SK-N-SH (cell line): ENCODE data around the gene ULK1. TPM values are rescaled to one million over a fixed set of nuclear protein-coding genes. Genes with fewer than 3 reads are reported as not detected.

ENCODE experiments used
- CTCF ChIA-PET: fragments of 300-600, 350-600 bp; formaldehyde crosslinking; extraction: SDS; loops from one replicate; lab custom pipeline; 2021; lab: Yijun Ruan, JAX
- POLR2A ChIA-PET: fragments of 350-600 bp; sonication (Branson Sonifier 250); formaldehyde crosslinking; extraction: SDS; loops from one replicate; lab custom pipeline; 2020; ENCODE audit warnings: antibody characterized with exemption, inconsistent platforms; lab: Yijun Ruan, JAX
- DNase-seq: peaks from one replicate; pipeline ENCODE4 v3.0.0; 2012
- H2AFZ ChIP-seq: fragments of 200-600 bp; sonication (generic); 2 replicates; pipeline ENCODE4 v1.8.1; 2016; ENCODE audit warnings: antibody characterized with exemption, mild to moderate bottlenecking, low read depth
- H3F3A ChIP-seq: fragments of 200-600 bp; sonication (generic); replicated peaks from 2 replicates; pipeline ENCODE3; 2016; ENCODE audit warnings: antibody characterized with exemption, mild to moderate bottlenecking; ENCODE audit not compliant: insufficient read depth
- H3K27ac ChIP-seq, 2 experiments: fragments of 200-500 bp in 1 of 2; fragments of 200-600 bp in 1 of 2; sonication (Bioruptor generic) in 1 of 2; sonication (generic), shearing (Covaris generic) in 1 of 2; 2 replicates each; pipeline versions ENCODE4 v1.5.1 to v1.6.1; 2014 to 2016; ENCODE audit warnings: low read depth in 2 of 2, inconsistent platforms in 1 of 2, low read length in 1 of 2, mild to moderate bottlenecking in 1 of 2, mixed read lengths in 1 of 2
- H3K27me3 ChIP-seq: fragments of 200-600 bp; sonication (generic), shearing (Covaris generic); 2 replicates; pipeline ENCODE4 v1.6.1; 2016; ENCODE audit warnings: mixed run types; ENCODE audit not compliant: insufficient read depth
- H3K36me3 ChIP-seq, 2 experiments: fragments of 200-500 bp in 1 of 2; fragments of 200-600 bp in 1 of 2; sonication (Bioruptor generic) in 1 of 2; sonication (generic) in 1 of 2; replicated peaks in 1 of 2; 2 replicates each; pipeline versions ENCODE3 to v1.5.1; 2014 to 2016; ENCODE audit warnings: low read length in 1 of 2, mild to moderate bottlenecking in 1 of 2; ENCODE audit not compliant: insufficient read depth in 2 of 2, control insufficient read depth in 1 of 2
- H3K4me1 ChIP-seq, 2 experiments: fragments of 200-500 bp in 1 of 2; fragments of 200-600 bp in 1 of 2; sonication (Bioruptor generic) in 1 of 2; sonication (generic), shearing (Covaris generic) in 1 of 2; 2 replicates each; pipeline versions ENCODE4 v1.5.1 to v1.6.1; 2014 to 2016; ENCODE audit warnings: low read depth in 1 of 2, low read length in 1 of 2, mixed run types in 1 of 2; ENCODE audit not compliant: insufficient read depth in 2 of 2, control insufficient read depth in 1 of 2
- H3K4me2 ChIP-seq: fragments of 200-600 bp; sonication (generic), shearing (Covaris generic); 2 replicates; pipeline ENCODE4 v1.6.1; 2017; ENCODE audit warnings: mixed run types
- H3K4me3 ChIP-seq, 2 experiments: fragments of 200-500 bp in 1 of 2; fragments of 200-600 bp in 1 of 2; sonication (Bioruptor generic) in 1 of 2; sonication (generic), shearing (Covaris generic) in 1 of 2; 2 replicates each; pipeline versions ENCODE4 v1.5.1 to v1.8.1; 2014 to 2016; ENCODE audit warnings: low read depth in 2 of 2, inconsistent platforms in 1 of 2, low read length in 1 of 2, mild to moderate bottlenecking in 1 of 2, mixed read lengths in 1 of 2, moderate library complexity in 1 of 2
- H3K79me2 ChIP-seq: fragments of 200-600 bp; sonication (generic); 2 replicates; pipeline ENCODE4 v1.8.1; 2017; ENCODE audit warnings: mild to moderate bottlenecking; ENCODE audit not compliant: insufficient read depth
- H3K9ac ChIP-seq: fragments of 200-600 bp; sonication (generic); 2 replicates; pipeline ENCODE4 v1.6.1; 2017; ENCODE audit warnings: mixed run types
- H3K9me2 ChIP-seq: fragments of 200-600 bp; sonication (generic); 2 replicates; pipeline ENCODE4 v1.6.1; 2017; ENCODE audit warnings: mixed run types
- H3K9me3 ChIP-seq: fragments of 200-600 bp; sonication (generic); 2 replicates; pipeline ENCODE4 v1.6.1; 2017; ENCODE audit warnings: mixed run types, mild to moderate bottlenecking, moderate library complexity
- H4K20me1 ChIP-seq: fragments of 200-600 bp; sonication (generic); 2 replicates; pipeline ENCODE4 v1.6.1; 2017; ENCODE audit warnings: mild to moderate bottlenecking, mixed run types; ENCODE audit not compliant: insufficient read depth
- CHD2 ChIP-seq: fragments of 150-350 bp; IDR thresholded peaks from 2 replicates; pipeline ENCODE4 v1.6.1; 2018; ENCODE audit warnings: low read length; ENCODE audit not compliant: partially characterized antibody
- CTCF ChIP-seq: fragments of 200-600 bp; sonication (generic); IDR thresholded peaks from 2 replicates; pipeline ENCODE4 v1.6.1; 2017; ENCODE audit warnings: antibody characterized with exemption, mild to moderate bottlenecking, moderate library complexity
- ELF1 ChIP-seq: IDR thresholded peaks from 2 replicates; pipeline ENCODE4 v1.4.0; 2012
- EP300 ChIP-seq, 2 experiments: IDR thresholded peaks; 2 replicates each; pipeline versions ENCODE4 v1.4.0 to v1.6.1; 2012; ENCODE audit warnings: borderline replicate concordance in 1 of 2, low read depth in 1 of 2, low read length in 1 of 2
- FOXJ3 ChIP-seq: sonication (generic); formaldehyde crosslinking; IDR thresholded peaks from 2 replicates; pipeline ENCODE4 v1.5.1; 2020; ENCODE audit warnings: mild to moderate bottlenecking, missing genetic modification reagents
- JUND ChIP-seq: IDR thresholded peaks from 2 replicates; pipeline ENCODE4 v1.4.0; 2012
- MAX ChIP-seq: IDR thresholded peaks from 2 replicates; pipeline ENCODE4 v1.4.0; 2012; ENCODE audit warnings: low read depth
- MXI1 ChIP-seq: IDR thresholded peaks from 2 replicates; pipeline ENCODE4 v1.6.1; 2012; ENCODE audit warnings: mild to moderate bottlenecking, low read depth, low read length, improper control_type of control experiment
- NFIC ChIP-seq: IDR thresholded peaks from 2 replicates; pipeline ENCODE4 v1.4.0; 2012; ENCODE audit warnings: borderline replicate concordance
- NRF1 ChIP-seq: IDR thresholded peaks from 2 replicates; pipeline ENCODE4 v1.6.1; 2012; ENCODE audit warnings: low read depth, mild to moderate bottlenecking, low read length
- PBX3 ChIP-seq: IDR thresholded peaks from 2 replicates; pipeline ENCODE4; 2012
- RCOR1 ChIP-seq: fragments of 150-350 bp; IDR thresholded peaks from 2 replicates; pipeline ENCODE4 v1.6.1; 2017; ENCODE audit warnings: antibody characterized with exemption, low read length
- REST ChIP-seq: IDR thresholded peaks from 2 replicates; pipeline ENCODE4 v1.6.1; 2012; ENCODE audit warnings: mild to moderate bottlenecking, low read depth, low read length, moderate library complexity
- RFX5 ChIP-seq: IDR thresholded peaks from 2 replicates; pipeline ENCODE4 v1.6.1; 2012; ENCODE audit warnings: mild to moderate bottlenecking, improper control_type of control experiment, low read length
- TCF12 ChIP-seq: IDR thresholded peaks from 2 replicates; pipeline ENCODE4 v1.4.0; 2012
- TEAD4 ChIP-seq: IDR thresholded peaks from 2 replicates; pipeline ENCODE4 v1.4.0; 2012; ENCODE audit warnings: mild to moderate bottlenecking, borderline replicate concordance; ENCODE audit not compliant: insufficient read depth
- USF1 ChIP-seq: IDR thresholded peaks from 2 replicates; pipeline ENCODE4 v1.4.0; 2012; ENCODE audit warnings: low read depth, borderline replicate concordance
- YY1 ChIP-seq: IDR thresholded peaks from 2 replicates; pipeline ENCODE4 v1.4.0; 2012; ENCODE audit warnings: low read depth, mild to moderate bottlenecking
- WGBS: methylation state at CpG from one replicate; pipeline ENCODE4 v1.1.6; 2017; ENCODE audit warnings: low lambda C conversion rate; 5-methylcytosine and 5-hydroxymethylcytosine counted together
- polyA plus RNA-seq, 3 experiments: library from polyadenylated mRNA; depleted of rRNA; stranded (reverse); fragments of >200 nt; gene quantifications; 2 replicates each; pipeline ENCODE4 v1.2.3, GENCODE V29; 2012

ULK1 gene
- polyA plus RNA-seq, 1 of the 3 experiments (the other 2 are of a cell fraction) = 10.7 TPM

- DNase-seq = no peak
- Histone ChIP-seq H3F3A (no peaks in the 10 kb centered on the region), H3K4me2 (no peak overlapping the region), H3K36me3 (no peaks in the 10 kb centered on the region), H2AFZ (no peak overlapping the region), H3K79me2 (no peaks in the 10 kb centered on the region), H3K4me1 (no peaks in the 10 kb centered on the region), H3K9me3 (no peaks in the 10 kb centered on the region), H3K9ac (no peak overlapping the region), H3K27me3 (no peaks in the 10 kb centered on the region), H3K27ac (no peak overlapping the region), H3K9me2 (no peaks in the 10 kb centered on the region), H3K4me3 (no peak overlapping the region), H4K20me1 (no peaks in the 10 kb centered on the region)
- 75% methylated on average over 5 of the region's 29 CpGs for WGBS
- TF ChIP-seq USF1 (no peak), TCF12 (no peak), CHD2 (no peak), RFX5 (no peak), YY1 (no peak), TEAD4 (no peak), NFIC (no peak), PBX3 (no peak)
- CTCF ChIA-PET = interaction anchor here (1.2 to 2.8 kb wide), 3 partner anchors 10 to 67 kb away, joined by 3 to 15 read pairs (median 6); no protein-coding TSS in a partner anchor
- POLR2A ChIA-PET = no interaction called here
These were observed 49.3 kb upstream of the ULK1 start for GRCh38 chr12:131845121-131845520.

- no peaks in the 10 kb centered on the region for H3K27me3 ChIP-seq
- no peaks in the 10 kb centered on the region for H4K20me1 ChIP-seq
- no peaks in the 10 kb centered on the region for H3K9me2 ChIP-seq
- H3K4me2 ChIP-seq = no peak overlapping the region
- H3K36me3 ChIP-seq = no peaks in the 10 kb centered on the region
- no peak overlapping the region for H2AFZ ChIP-seq
- no peaks in the 10 kb centered on the region for H3K9me3 ChIP-seq
- POLR2A ChIA-PET = no interaction called here
- WGBS = 100% methylated on average over 5 of the region's 10 CpGs
- peaks cover 0 to 2% of the 10 kb centered on the region in 2 experiments; a peak in 1 of 4 replicates for H3K4me1 ChIP-seq
- no peak overlapping the region for H3K4me3 ChIP-seq
- no peak for DNase-seq
- no peaks in the 10 kb centered on the region for H3K79me2 ChIP-seq
- CTCF ChIA-PET = no interaction called here
- no peak overlapping the region for H3K27ac ChIP-seq
- H3K9ac ChIP-seq = no peak overlapping the region
- H3F3A ChIP-seq = no peaks in the 10 kb centered on the region
- TF ChIP-seq TEAD4 (no peak), USF1 (no peak), TCF12 (no peak), FOXJ3 (no peak), RCOR1 (no peak), EP300 (IDR thresholded peaks at IDR 0.05; ENCODE audit: borderline replicate concordance in 1 of 2, low read depth in 1 of 2, low read length in 1 of 2) (no peak), MXI1 (no peak), YY1 (no peak), REST (no peak), CHD2 (no peak), PBX3 (no peak), NRF1 (no peak), CTCF (no peak), JUND (no peak), ELF1 (no peak), MAX (no peak), RFX5 (no peak)
These were observed 47.0 kb upstream of the ULK1 start for GRCh38 chr12:131847456-131847855.
